Stimulated activated naive CD8-positive, alpha-beta T cell treated with anti-CD3 and anti-CD28 coated beads, Interleukin-15, amount 100 ng/mL, for 72 hours (primary cell): ENCODE measurements around the gene MAK.
"Not testable (repeated sequence)": the region's sequence is repeated elsewhere in the genome, so short reads cannot be mapped to it uniquely, and the experiment has no call there.

Source experiments
- ATAC-seq: fragments of 150-1000 bp; cut with Tn5 transposase; 2 replicates; pipeline ENCODE4 v1.10.0; 2021; ENCODE audit warnings: mild to moderate bottlenecking, moderate library complexity
- DNase-seq, 2 donors: peaks; one replicate each; pipeline ENCODE4 v3.0.0; 2021 to 2022
- H3K27ac Mint-ChIP-seq, 2 donors: one replicate each; pipeline ENCODE4 v1.8.0; 2022; ENCODE audit warnings: mild to moderate bottlenecking in 2 of 2, mixed read lengths in 2 of 2, moderate library complexity in 2 of 2
- H3K27me3 Mint-ChIP-seq: one replicate; pipeline ENCODE4 v1.8.0; 2022; ENCODE audit warnings: mixed read lengths
- H3K4me1 Mint-ChIP-seq: one replicate; pipeline ENCODE4 v1.8.0; 2022; ENCODE audit warnings: mild to moderate bottlenecking, mixed read lengths
- H3K4me3 Mint-ChIP-seq, 2 donors: one replicate each; pipeline ENCODE4 v1.8.0; 2022; ENCODE audit warnings: mild to moderate bottlenecking in 2 of 2, mixed read lengths in 2 of 2, moderate library complexity in 1 of 2
- H3K9me3 Mint-ChIP-seq, 2 donors: one replicate each; pipeline ENCODE4 v1.8.0; 2022; ENCODE audit warnings: mixed read lengths in 2 of 2

The MAK gene

GRCh38 chr6:10867952-10868351 is 29.6 kb upstream of the MAK start:
- H3K4me1 Mint-ChIP-seq, result no peaks in the 10 kb centered on the region
- no peak overlapping the region for H3K27ac Mint-ChIP-seq
- no peak overlapping the region for H3K4me3 Mint-ChIP-seq
- H3K9me3 Mint-ChIP-seq, result no peaks in the 10 kb centered on the region
- no peak for ATAC-seq
- no peak for DNase-seq
- peaks cover 8% of the 10 kb centered on the region for H3K27me3 Mint-ChIP-seq

DNA sequence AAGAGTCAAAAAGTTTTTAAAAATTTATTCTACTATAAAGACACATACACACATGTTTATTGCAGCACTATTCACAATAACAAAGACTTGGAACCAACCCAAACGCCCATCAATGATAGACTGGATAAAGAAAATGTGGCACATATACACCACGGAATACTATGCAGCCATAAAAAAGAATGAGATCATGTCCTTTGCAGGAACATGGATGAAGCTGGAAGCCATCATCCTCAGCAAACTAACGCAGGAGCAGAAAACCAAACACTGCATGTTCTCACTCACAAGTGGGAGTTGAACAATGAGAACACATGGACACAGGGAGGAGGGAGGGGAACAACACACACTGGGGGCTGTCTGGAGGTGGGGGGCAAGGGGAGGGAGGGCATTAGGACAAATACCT is 28.4 kb upstream of the MAK start:
- not testable (repeated sequence) for H3K27ac Mint-ChIP-seq, H3K4me1 Mint-ChIP-seq, H3K27me3 Mint-ChIP-seq, ATAC-seq, H3K4me3 Mint-ChIP-seq, DNase-seq, H3K9me3 Mint-ChIP-seq

DNA sequence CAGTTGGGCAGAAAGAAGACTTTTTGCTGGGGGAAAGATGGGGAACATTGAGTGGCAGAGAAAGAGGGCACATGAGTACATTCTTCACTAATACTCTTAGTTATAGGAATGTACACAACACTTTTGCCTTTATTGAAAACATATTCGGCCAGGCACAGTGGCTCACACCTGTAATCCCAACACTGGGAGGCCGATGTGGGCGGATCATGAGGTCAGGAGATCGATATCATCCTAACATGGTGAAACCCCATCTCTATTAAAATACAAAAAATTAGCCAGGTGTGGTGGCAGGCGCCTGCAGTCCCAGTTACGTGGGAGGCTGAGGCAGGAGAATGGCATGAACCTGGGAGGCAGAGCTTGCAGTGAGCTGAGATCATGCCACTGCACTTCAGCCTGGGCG is 24.7 kb upstream of the MAK start:
- not testable (repeated sequence) for H3K4me3 Mint-ChIP-seq, ATAC-seq, H3K27me3 Mint-ChIP-seq, H3K27ac Mint-ChIP-seq, H3K4me1 Mint-ChIP-seq, H3K9me3 Mint-ChIP-seq, DNase-seq

DNA sequence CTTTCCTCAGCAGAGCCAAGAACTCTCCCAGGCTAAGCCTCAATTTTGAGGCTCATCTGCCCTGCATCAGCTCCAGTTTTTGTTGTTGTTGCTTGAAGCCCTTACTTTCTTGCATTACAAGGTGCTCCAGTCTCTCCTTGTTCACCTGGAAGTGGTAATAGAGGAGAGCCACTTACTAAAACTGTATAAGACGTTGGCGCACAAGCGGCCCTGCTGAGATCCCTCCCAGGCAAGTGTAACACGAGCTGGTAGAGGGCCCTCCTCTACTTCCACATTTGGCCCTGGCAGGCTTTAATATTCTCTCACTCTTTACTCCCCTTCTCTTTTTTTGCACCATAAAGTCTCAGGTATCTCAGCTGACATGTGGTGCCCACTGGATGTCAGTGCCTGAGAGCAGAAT is 24.0 kb upstream of the MAK start:
- Mint-ChIP-seq H3K4me1 (no peaks in the 10 kb centered on the region), H3K4me3 (no peak overlapping the region), H3K27ac (no peak overlapping the region), H3K9me3 (no peaks in the 10 kb centered on the region), H3K27me3 (no peaks in the 10 kb centered on the region)
- DNase-seq (no peak), ATAC-seq (no peak)

DNA sequence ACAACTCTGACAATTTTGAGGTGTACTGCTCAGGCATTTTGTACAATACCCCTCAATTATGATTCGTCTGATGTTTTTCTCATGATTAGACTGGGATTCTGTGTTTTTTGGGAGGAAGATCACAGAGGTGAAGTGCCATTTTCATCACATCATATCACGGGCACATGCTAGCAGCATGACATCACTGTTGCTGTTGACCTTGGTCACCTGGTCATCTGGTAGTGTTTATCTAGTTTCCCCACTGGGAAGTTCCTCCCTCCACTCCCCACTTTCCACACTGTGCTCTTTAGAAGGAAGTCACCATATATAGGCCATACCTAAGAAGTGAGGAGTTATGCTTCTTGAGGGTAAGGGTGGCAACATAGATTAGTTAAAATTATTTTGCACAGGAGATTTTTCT is 22.7 kb upstream of the MAK start:
- no peak overlapping the region for H3K27ac Mint-ChIP-seq
- ATAC-seq (no peak), DNase-seq (no peak)
- no peaks in the 10 kb centered on the region for H3K4me1 Mint-ChIP-seq
- H3K27me3 Mint-ChIP-seq, result no peaks in the 10 kb centered on the region
- H3K4me3 Mint-ChIP-seq, result no peak overlapping the region
- no peaks in the 10 kb centered on the region for H3K9me3 Mint-ChIP-seq

DNA sequence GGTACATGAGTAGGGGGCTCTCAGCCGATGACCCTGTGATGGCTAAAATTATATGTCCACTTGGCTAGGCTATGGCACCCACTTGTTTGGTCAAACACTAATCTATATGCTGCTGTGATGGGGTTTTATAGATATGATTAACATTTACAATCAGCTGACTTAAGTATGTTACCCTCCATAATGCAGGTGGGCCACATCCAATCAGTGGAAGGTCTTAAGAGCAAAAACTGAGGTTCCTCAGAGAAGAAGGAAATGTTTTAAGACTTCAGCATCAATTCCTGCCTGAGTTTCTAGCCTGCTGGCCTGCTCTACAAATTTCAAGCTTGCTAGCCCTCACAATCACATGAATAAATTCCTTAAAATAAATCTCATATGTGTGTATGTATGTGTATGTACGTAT is 18.9 kb upstream of the MAK start:
- Mint-ChIP-seq H3K9me3 (peaks cover 8 to 14% of the 10 kb centered on the region in 2 donors), H3K27me3 (no peaks in the 10 kb centered on the region), H3K4me3 (no peak overlapping the region), H3K27ac (no peak overlapping the region), H3K4me1 (no peaks in the 10 kb centered on the region)
- ATAC-seq (no peak), DNase-seq (no peak)

- Mint-ChIP-seq H3K27ac (no peak overlapping the region), H3K9me3 (peaks cover 8 to 14% of the 10 kb centered on the region in 2 donors), H3K4me3 (no peak overlapping the region), H3K27me3 (no peaks in the 10 kb centered on the region), H3K4me1 (no peaks in the 10 kb centered on the region)
- peak; percentile 20 for ATAC-seq
- DNase-seq, result no peak
Measured at GRCh38 chr6:10854922-10855632, 16.7 kb upstream of the MAK start.

DNA sequence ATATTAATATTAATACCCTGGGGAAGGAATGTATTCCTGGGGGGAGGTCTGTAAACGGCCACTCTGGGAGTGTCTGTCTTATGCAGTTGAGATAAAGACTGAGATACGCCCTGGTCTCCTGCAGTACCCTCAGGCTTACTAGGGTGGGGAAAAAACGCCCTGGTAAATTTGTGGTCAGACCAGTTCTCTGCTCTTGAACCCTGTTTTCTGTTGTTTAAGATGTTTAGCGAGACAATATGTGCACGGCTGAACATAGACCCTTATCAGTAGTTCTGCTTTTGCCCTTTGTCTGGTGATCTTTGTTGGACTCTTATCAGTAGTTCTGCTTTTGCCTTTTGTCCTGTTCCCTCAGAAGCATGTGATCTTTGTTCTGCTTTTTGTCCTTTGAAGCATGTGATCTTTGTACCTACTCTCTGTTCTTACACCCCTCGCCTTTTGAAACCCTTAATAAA is 15.5 kb upstream of the MAK start:
- not testable (repeated sequence) for H3K27ac Mint-ChIP-seq, H3K4me1 Mint-ChIP-seq, H3K27me3 Mint-ChIP-seq, ATAC-seq, H3K4me3 Mint-ChIP-seq, DNase-seq
- H3K9me3 Mint-ChIP-seq, result peaks cover 8 to 14% of the 10 kb centered on the region in 2 donors

DNA sequence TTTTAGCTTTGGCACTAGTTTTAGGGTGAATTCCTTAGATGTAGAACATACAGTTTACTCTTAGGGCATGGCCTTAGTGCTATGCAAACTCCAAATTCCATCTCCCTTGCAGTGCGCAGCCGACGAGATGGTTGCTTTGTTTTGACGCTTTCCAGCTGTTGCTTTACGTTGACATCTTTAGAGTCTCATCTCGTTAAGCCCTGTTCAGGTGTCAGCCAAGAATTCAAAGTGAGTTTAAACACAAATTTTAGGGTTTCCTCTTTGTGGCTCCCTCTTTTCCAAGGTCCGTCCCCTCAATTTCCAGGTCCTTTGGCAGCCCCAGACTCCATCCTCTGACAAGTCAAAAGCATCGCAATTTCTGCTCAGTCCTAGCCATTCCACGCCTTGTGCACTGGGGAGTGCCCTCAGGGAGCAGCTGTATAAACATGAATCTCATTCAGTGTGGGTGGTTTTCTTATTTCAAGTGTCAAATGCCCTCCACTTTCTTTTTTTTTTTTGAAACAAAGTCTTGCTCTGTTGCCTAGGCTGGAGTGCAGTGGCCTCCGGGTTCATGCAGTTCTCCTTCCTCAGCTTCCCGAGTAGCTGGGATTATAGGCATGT is 14.1 kb upstream of the MAK start:
- DNase-seq (no peak), ATAC-seq (no peak)
- Mint-ChIP-seq H3K4me3 (no peak overlapping the region), H3K9me3 (peaks cover 8 to 14% of the 10 kb centered on the region in 2 donors), H3K27me3 (no peaks in the 10 kb centered on the region), H3K4me1 (no peaks in the 10 kb centered on the region), H3K27ac (no peak overlapping the region)

DNA sequence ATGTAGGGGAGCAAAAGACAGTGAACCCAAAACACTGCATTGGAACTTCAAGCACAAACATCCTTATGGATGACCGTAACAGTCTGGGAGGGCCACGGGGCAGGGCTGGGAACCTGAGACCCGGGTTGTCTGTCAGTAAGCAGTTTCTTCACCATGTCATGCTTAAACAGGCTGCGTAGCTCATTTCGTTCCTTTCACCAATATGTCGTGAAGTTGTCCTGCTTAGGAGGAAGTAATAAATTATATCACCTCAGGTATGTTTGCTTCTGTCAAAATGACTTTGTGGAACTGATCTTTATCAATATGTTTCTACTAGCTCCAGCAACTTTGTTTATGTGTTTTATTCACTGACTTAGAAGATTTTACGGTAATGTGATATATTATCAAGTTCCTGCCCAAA is 12.4 kb upstream of the MAK start:
- peaks cover 8 to 14% of the 10 kb centered on the region in 2 donors for H3K9me3 Mint-ChIP-seq
- no peak overlapping the region for H3K27ac Mint-ChIP-seq

GRCh38 chr6:10849901-10850300 is 11.6 kb upstream of the MAK start:
- DNase-seq, result no peak
- no peak for ATAC-seq
- no peaks in the 10 kb centered on the region for H3K4me1 Mint-ChIP-seq
- peaks cover 8 to 14% of the 10 kb centered on the region in 2 donors for H3K9me3 Mint-ChIP-seq
- no peak overlapping the region for H3K27ac Mint-ChIP-seq
- no peak overlapping the region for H3K4me3 Mint-ChIP-seq
- H3K27me3 Mint-ChIP-seq, result no peaks in the 10 kb centered on the region

More for the DNA sequence above, 12.4 kb upstream of the MAK start:
- ATAC-seq, result no peak
- Mint-ChIP-seq H3K27me3 (no peaks in the 10 kb centered on the region), H3K4me3 (no peak overlapping the region), H3K4me1 (no peaks in the 10 kb centered on the region)
- DNase-seq, result no peak

DNA sequence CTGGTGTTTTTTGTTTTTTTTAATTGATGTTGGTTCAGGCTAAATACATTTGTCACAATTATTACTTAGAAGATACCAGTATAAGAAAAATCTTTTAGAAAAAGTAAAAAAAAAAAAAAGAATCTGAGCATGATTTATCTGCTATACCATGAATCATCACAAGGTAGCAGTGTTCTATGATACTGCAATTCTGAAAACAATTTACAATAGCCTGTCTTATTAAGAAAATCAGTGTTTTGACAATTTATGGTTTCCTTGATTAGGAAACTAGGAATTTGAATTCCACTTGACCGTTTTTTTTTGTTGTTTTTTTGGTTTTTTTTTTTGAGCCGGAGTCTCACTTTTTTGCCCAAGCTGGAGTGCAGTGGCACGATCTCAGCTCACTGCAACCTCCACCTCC is 9.3 kb upstream of the MAK start:
- DNase-seq (no peak), ATAC-seq (no peak)
- Mint-ChIP-seq H3K27me3 (no peaks in the 10 kb centered on the region), H3K9me3 (no peaks in the 10 kb centered on the region), H3K27ac (no peak overlapping the region), H3K4me1 (no peaks in the 10 kb centered on the region), H3K4me3 (no peak overlapping the region)

GRCh38 chr6:10843554-10843953 is 5.2 kb upstream of the MAK start:
- no peak overlapping the region for H3K4me3 Mint-ChIP-seq
- DNase-seq, result no peak
- H3K9me3 Mint-ChIP-seq, result peaks cover 0 to 5% of the 10 kb centered on the region in 2 donors
- H3K27me3 Mint-ChIP-seq, result peaks cover 18% of the 10 kb centered on the region
- no peak for ATAC-seq
- no peak overlapping the region for H3K27ac Mint-ChIP-seq
- peaks cover 10% of the 10 kb centered on the region for H3K4me1 Mint-ChIP-seq

- peaks cover 47% of the 10 kb centered on the region for H3K27me3 Mint-ChIP-seq
Measured at GRCh38 chr6:10838794-10839333, 525 bp upstream of the MAK start.

DNA sequence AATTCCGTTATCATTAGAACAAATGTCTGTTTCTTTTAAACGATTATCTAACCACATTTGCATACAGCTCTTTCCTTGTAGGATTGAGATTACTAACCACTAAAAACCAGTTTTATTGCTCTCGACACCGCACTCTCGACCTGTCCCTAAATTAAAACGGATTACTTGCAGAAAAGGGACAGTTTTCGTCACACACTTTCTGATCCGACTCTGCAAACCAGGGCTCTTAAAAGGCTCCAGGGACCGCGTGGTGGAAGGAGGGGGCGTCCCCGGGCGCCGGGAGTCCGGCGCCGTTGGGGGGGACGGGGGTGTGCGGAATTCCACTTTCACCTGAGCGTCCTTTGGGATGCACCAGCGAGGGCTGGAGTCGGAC is 731 bp downstream of the MAK start:
- peak; percentile 11 to 32 for DNase-seq
- Mint-ChIP-seq H3K27ac (peak overlapping the region in 1 of 2 donors; percentile 98), H3K4me3 (peak overlapping the region; percentile 78 to 89), H3K27me3 (peaks cover 47% of the 10 kb centered on the region), H3K4me1 (peaks cover 28% of the 10 kb centered on the region), H3K9me3 (peaks cover 8 to 11% of the 10 kb centered on the region in 2 donors)
- ATAC-seq, result no peak

More at GRCh38 chr6:10838794-10839333, 525 bp upstream of the MAK start:
- peaks cover 8 to 11% of the 10 kb centered on the region in 2 donors for H3K9me3 Mint-ChIP-seq
- ATAC-seq (peak; percentile 87), DNase-seq (peak; percentile 50 to 58)
- peak overlapping the region; percentile 78 to 89 for H3K4me3 Mint-ChIP-seq
- peak overlapping the region; percentile 97 to 98 for H3K27ac Mint-ChIP-seq
- H3K4me1 Mint-ChIP-seq, result peaks cover 28% of the 10 kb centered on the region

GRCh38 chr6:10837009-10837621 is 1.2 kb downstream of the MAK start:
- H3K4me1 Mint-ChIP-seq, result peaks cover 28% of the 10 kb centered on the region
- peak overlapping the region; percentile 78 to 89 for H3K4me3 Mint-ChIP-seq
- peaks cover 8 to 11% of the 10 kb centered on the region in 2 donors for H3K9me3 Mint-ChIP-seq
- DNase-seq (no peak), ATAC-seq (no peak)
- H3K27me3 Mint-ChIP-seq, result peaks cover 47% of the 10 kb centered on the region
- peak overlapping the region; percentile 21 to 98 for H3K27ac Mint-ChIP-seq
